H9 (cell line): ENCODE data around the gene LAIR1. TPM values are rescaled to one million over a fixed set of nuclear protein-coding genes. Genes with fewer than 3 reads are reported as not detected.

ENCODE experiments used
- DNase-seq: peaks from one replicate; pipeline ENCODE4 v3.0.0-alpha.2; 2017
- H2AFZ ChIP-seq: one replicate; pipeline ENCODE4 v1.6.1; 2013; ENCODE audit warnings: mild to moderate bottlenecking, low read length, control low read depth, moderate library complexity
- H2AK5ac ChIP-seq: 2 replicates; pipeline ENCODE4 v1.6.1; 2013; ENCODE audit warnings: low read length, control low read depth, mixed read lengths; ENCODE audit not compliant: insufficient read length
- H2BK120ac ChIP-seq: one replicate; pipeline ENCODE4 v1.6.1; 2013; ENCODE audit warnings: low read depth, mild to moderate bottlenecking, low read length, control low read depth, inconsistent platforms; ENCODE audit not compliant: poor library complexity, severe bottlenecking
- H2BK12ac ChIP-seq: 2 replicates; pipeline ENCODE4 v1.6.1; 2013; ENCODE audit warnings: low read length, control low read depth, mixed read lengths, low read depth; ENCODE audit not compliant: insufficient read length
- H2BK15ac ChIP-seq: 2 replicates; pipeline ENCODE4 v1.6.1; 2013; ENCODE audit warnings: low read depth, low read length, control low read depth
- H2BK20ac ChIP-seq: one replicate; pipeline ENCODE4 v1.6.1; 2013; ENCODE audit warnings: low read depth, mild to moderate bottlenecking, low read length, control low read depth, inconsistent platforms; ENCODE audit not compliant: poor library complexity, severe bottlenecking
- H2BK5ac ChIP-seq: 2 replicates; pipeline ENCODE4 v1.6.1; 2013; ENCODE audit warnings: low read length, control low read depth, mixed read lengths; ENCODE audit not compliant: insufficient read length
- H3K14ac ChIP-seq: 2 replicates; pipeline ENCODE4 v1.6.1; 2013; ENCODE audit warnings: low read length, control low read depth; ENCODE audit not compliant: insufficient read depth
- H3K18ac ChIP-seq: 2 replicates; pipeline ENCODE4 v1.6.1; 2013; ENCODE audit warnings: low read depth, mild to moderate bottlenecking, mixed read lengths, low read length, control low read depth; ENCODE audit not compliant: insufficient read length
- H3K23ac ChIP-seq: 2 replicates; pipeline ENCODE4 v1.6.1; 2013; ENCODE audit warnings: low read length, control low read depth, mixed read lengths, low read depth; ENCODE audit not compliant: insufficient read length
- H3K23me2 ChIP-seq: 2 replicates; pipeline ENCODE4 v1.6.1; 2013; ENCODE audit warnings: low read depth, mild to moderate bottlenecking, mixed read lengths, low read length, control low read depth; ENCODE audit not compliant: insufficient read length, poor library complexity, severe bottlenecking
- H3K27ac ChIP-seq: 2 replicates; pipeline ENCODE4 v1.5.1; 2013; ENCODE audit warnings: low read length, control low read depth, mixed read lengths, low read depth; ENCODE audit not compliant: insufficient read length
- H3K27me3 ChIP-seq: 2 replicates; pipeline ENCODE4 v1.6.1; 2013; ENCODE audit warnings: low read length, control low read depth, inconsistent platforms; ENCODE audit not compliant: insufficient read depth
- H3K4ac ChIP-seq: 2 replicates; pipeline ENCODE4 v1.6.1; 2013; ENCODE audit warnings: low read depth, mild to moderate bottlenecking, control low read depth, inconsistent platforms, low read length, moderate library complexity
- H3K4me1 ChIP-seq: 2 replicates; pipeline ENCODE4 v1.6.1; 2013; ENCODE audit warnings: low read length, control low read depth, inconsistent platforms; ENCODE audit not compliant: insufficient read depth
- H3K4me2 ChIP-seq: 2 replicates; pipeline ENCODE4 v1.6.1; 2013; ENCODE audit warnings: low read length, control low read depth, mixed read lengths; ENCODE audit not compliant: insufficient read length, insufficient read depth
- H3K56ac ChIP-seq: 2 replicates; pipeline ENCODE4 v1.6.1; 2013; ENCODE audit warnings: low read depth, mild to moderate bottlenecking, mixed read lengths, low read length, control low read depth; ENCODE audit not compliant: insufficient read length
- H3K79me1 ChIP-seq: 2 replicates; pipeline ENCODE4 v1.6.1; 2013; ENCODE audit warnings: low read depth, mild to moderate bottlenecking, moderate library complexity, low read length, control low read depth, inconsistent platforms; ENCODE audit not compliant: insufficient read depth, poor library complexity, severe bottlenecking
- H3K79me2 ChIP-seq: 2 replicates; pipeline ENCODE4 v1.6.1; 2013; ENCODE audit warnings: low read length, control low read depth, inconsistent platforms; ENCODE audit not compliant: insufficient read depth
- H3K9ac ChIP-seq: 2 replicates; pipeline ENCODE4 v1.6.1; 2013; ENCODE audit warnings: low read length, control low read depth, mixed read lengths; ENCODE audit not compliant: insufficient read length; ENCODE audit errors: extremely low read depth
- H3K9me3 ChIP-seq: one replicate; pipeline ENCODE4 v1.6.1; 2013; ENCODE audit warnings: low read depth, low read length, inconsistent platforms; ENCODE audit not compliant: control insufficient read depth
- H3T11ph ChIP-seq: one replicate; pipeline ENCODE4 v1.6.1; 2013; ENCODE audit warnings: mild to moderate bottlenecking, low read length, control low read depth, inconsistent platforms
- H4K20me1 ChIP-seq: one replicate; pipeline ENCODE4 v1.6.1; 2013; ENCODE audit not compliant: control insufficient read depth, insufficient read length, insufficient read depth
- H4K5ac ChIP-seq: 2 replicates; pipeline ENCODE4 v1.6.1; 2013; ENCODE audit warnings: low read depth, mild to moderate bottlenecking, mixed read lengths, low read length, control low read depth; ENCODE audit not compliant: insufficient read length
- H4K8ac ChIP-seq: replicated peaks from 2 replicates; pipeline ENCODE4 v1.6.1; 2013; ENCODE audit warnings: low read length, control low read depth, mixed read lengths, low read depth; ENCODE audit not compliant: insufficient read length
- H4K91ac ChIP-seq: 2 replicates; pipeline ENCODE4 v1.6.1; 2013; ENCODE audit warnings: low read depth, mild to moderate bottlenecking, moderate library complexity, mixed read lengths, low read length, control low read depth; ENCODE audit not compliant: insufficient read length
- H3K27ac Mint-ChIP-seq, 3 experiments: 2 replicates in 2 of 3; 3 replicates in 1 of 3; pipeline ENCODE4 v1.8.0; 2020 to 2021; ENCODE audit warnings: mixed read lengths in 3 of 3, mild to moderate bottlenecking in 1 of 3, moderate library complexity in 1 of 3
- H3K27me3 Mint-ChIP-seq: 2 replicates; pipeline ENCODE4 v1.8.0; 2021; ENCODE audit warnings: low read depth, mild to moderate bottlenecking, moderate library complexity, mixed read lengths
- H3K36me3 Mint-ChIP-seq, 3 experiments: 2 replicates in 2 of 3; 3 replicates in 1 of 3; pipeline ENCODE4 v1.8.0; 2020 to 2021; ENCODE audit warnings: low read depth in 3 of 3, mixed read lengths in 3 of 3; ENCODE audit not compliant: insufficient read depth in 1 of 3
- H3K4me1 Mint-ChIP-seq, 2 experiments: 2 replicates each; pipeline ENCODE4 v1.8.0; 2020; ENCODE audit warnings: mixed read lengths in 2 of 2
- H3K4me3 Mint-ChIP-seq, 2 experiments: 2 replicates in 1 of 2; 3 replicates in 1 of 2; pipeline ENCODE4 v1.8.0; 2020 to 2021; ENCODE audit warnings: mild to moderate bottlenecking in 2 of 2, mixed read lengths in 2 of 2, moderate library complexity in 1 of 2
- H3K9me3 Mint-ChIP-seq, 2 experiments: 2 replicates in 1 of 2; 3 replicates in 1 of 2; pipeline ENCODE4 v1.8.0; 2020; ENCODE audit warnings: mild to moderate bottlenecking in 2 of 2, mixed read lengths in 2 of 2, moderate library complexity in 1 of 2
- CTCF ChIP-seq: fragments of 200-600 bp; sonication (generic); conservative IDR thresholded peaks from 3 replicates; pipeline ENCODE4 v1.8.0; 2021; ENCODE audit warnings: antibody characterized with exemption, mild to moderate bottlenecking
- WGBS: extraction: QIAGEN DNeasy Blood & Tissue Kit; methylation state at CpG from one replicate; pipeline ENCODE4 v1.1.7; 2013; ENCODE audit warnings: missing lambda C conversion rate, low lambda C conversion rate, mixed read lengths; ENCODE audit not compliant: insufficient read length; ENCODE audit errors: extremely low coverage; 5-methylcytosine and 5-hydroxymethylcytosine counted together
- total RNA-seq: library from RNA; stranded (reverse); gene quantifications from 2 replicates; pipeline ENCODE4 v1.2.1, GENCODE V29; 2021

LAIR1 gene
- total RNA-seq, 1 experiment from 2014 or later: not detected

GRCh38 chr19:54339646-54340358 lies 24.9 kb downstream of the LAIR1 start:
- Mint-ChIP-seq H3K4me3 (no peak overlapping the region), H3K4me1 (peaks cover 4 to 20% of the 10 kb centered on the region in 2 experiments; a peak in 3 of 4 replicates), H3K36me3 (no peaks in the 10 kb centered on the region; a peak in 1 of 7 replicates), H3K27me3 (peaks cover 7% of the 10 kb centered on the region), H3K9me3 (peaks cover 0 to 81% of the 10 kb centered on the region in 2 experiments; a peak in 2 of 5 replicates), H3K27ac (no peak overlapping the region)
- Histone ChIP-seq H3K18ac (no peak overlapping the region), H4K20me1 (no peaks in the 10 kb centered on the region), H4K8ac (no peak overlapping the region), H2BK12ac (no peak overlapping the region), H3K9ac (no peak overlapping the region), H2AK5ac (no peak overlapping the region), H4K5ac (no peak overlapping the region), H2BK120ac (no peak overlapping the region), H3K4me1 (no peaks in the 10 kb centered on the region; the same call in 1 of the 2 replicates), H3K27ac (no peak overlapping the region), H3K4ac (no peak overlapping the region), H3K79me1 (no peaks in the 10 kb centered on the region), H3K4me2 (no peak overlapping the region), H2BK5ac (no peak overlapping the region), H2BK20ac (no peak overlapping the region), H3K14ac (no peak overlapping the region), H3K56ac (no peak overlapping the region), H4K91ac (no peak overlapping the region), H3T11ph (no peak overlapping the region), H3K23ac (no peak overlapping the region), H3K79me2 (no peaks in the 10 kb centered on the region), H3K27me3 (no peaks in the 10 kb centered on the region), H3K23me2 (no peaks in the 10 kb centered on the region), H3K9me3 (no peaks in the 10 kb centered on the region), H2AFZ (no peak overlapping the region), H2BK15ac (no peak overlapping the region)
- no peak for TF ChIP-seq CTCF
- DNase-seq: no peak
- WGBS: no CpG with 5 or more reads among the region's 9 CpGs
